Ishikawa (cell line): ENCODE measurements around the gene ZSWIM5.

Experiments used
- CEBPB ChIP-seq: IDR thresholded peaks from 2 replicates; pipeline ENCODE4 v1.6.1; 2012
- CREB1 ChIP-seq: IDR thresholded peaks from 2 replicates; pipeline ENCODE4 v1.6.1; 2012; ENCODE audit warnings: low read depth
- EGR1 ChIP-seq: IDR thresholded peaks from 2 replicates; pipeline ENCODE4 v1.6.1; 2012
- EP300 ChIP-seq: IDR thresholded peaks from 2 replicates; pipeline ENCODE4 v1.6.1; 2012; ENCODE audit warnings: borderline replicate concordance
- FOXM1 ChIP-seq: IDR thresholded peaks from 2 replicates; pipeline ENCODE4 v1.6.1; 2012; ENCODE audit warnings: low read depth, borderline replicate concordance
- NFIC ChIP-seq: IDR thresholded peaks from 2 replicates; pipeline ENCODE4 v1.6.1; 2012
- RAD21 ChIP-seq: IDR thresholded peaks from 2 replicates; pipeline ENCODE4 v1.6.1; 2012; ENCODE audit warnings: low read depth
- TAF1 ChIP-seq: IDR thresholded peaks from 2 replicates; pipeline ENCODE4 v1.6.1; 2012; ENCODE audit warnings: low read depth, mild to moderate bottlenecking
- TCF12 ChIP-seq: IDR thresholded peaks from 2 replicates; pipeline ENCODE4 v1.6.1; 2012; ENCODE audit warnings: low read depth
- TEAD4 ChIP-seq: IDR thresholded peaks from 2 replicates; pipeline ENCODE4 v1.6.1; 2012
- YY1 ChIP-seq: IDR thresholded peaks from 2 replicates; pipeline ENCODE4 v1.6.1; 2012; ENCODE audit warnings: low read depth
- ZBTB7A ChIP-seq: IDR thresholded peaks from 2 replicates; pipeline ENCODE4 v1.6.1; 2012; ENCODE audit warnings: low read depth
- TF ChIP-seq, protein P1 (sequence below): IDR thresholded peaks from 2 replicates; pipeline ENCODE4 v1.6.1; 2012; ENCODE audit warnings: low read depth, mild to moderate bottlenecking
- TF ChIP-seq, protein P2 (sequence below): IDR thresholded peaks from 2 replicates; pipeline ENCODE4 v1.6.1; 2012
- TF ChIP-seq, protein P3 (sequence below): IDR thresholded peaks from 2 replicates; pipeline ENCODE4 v1.6.1; 2012

Gene ZSWIM5

DNA sequence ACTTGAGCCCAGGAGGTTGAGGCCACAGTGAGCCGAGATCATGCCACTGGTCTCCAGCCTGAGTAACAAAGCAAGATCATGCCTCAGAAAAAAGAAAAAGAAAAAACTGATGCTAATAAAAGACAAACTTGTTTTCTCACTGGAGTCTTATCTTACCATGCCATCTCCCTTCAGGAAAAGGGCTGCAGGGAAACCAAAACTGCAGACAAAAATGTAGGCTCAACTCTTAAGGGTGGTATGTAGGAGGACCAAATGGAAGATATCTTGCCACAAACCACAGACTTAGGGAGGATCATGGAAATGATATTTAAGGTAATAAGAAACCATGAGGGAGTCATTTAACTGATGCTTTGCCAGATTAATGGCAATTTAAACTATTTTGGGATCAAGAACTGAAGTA lies 161.5 kb downstream of the ZSWIM5 start:
- TF ChIP-seq RAD21 (no peak), TCF12 (no peak), EP300 (no peak), NFIC (no peak), ZBTB7A (no peak), TAF1 (no peak), FOXM1 (no peak), YY1 (no peak), EGR1 (no peak)
- TF ChIP-seq, protein P1, sequence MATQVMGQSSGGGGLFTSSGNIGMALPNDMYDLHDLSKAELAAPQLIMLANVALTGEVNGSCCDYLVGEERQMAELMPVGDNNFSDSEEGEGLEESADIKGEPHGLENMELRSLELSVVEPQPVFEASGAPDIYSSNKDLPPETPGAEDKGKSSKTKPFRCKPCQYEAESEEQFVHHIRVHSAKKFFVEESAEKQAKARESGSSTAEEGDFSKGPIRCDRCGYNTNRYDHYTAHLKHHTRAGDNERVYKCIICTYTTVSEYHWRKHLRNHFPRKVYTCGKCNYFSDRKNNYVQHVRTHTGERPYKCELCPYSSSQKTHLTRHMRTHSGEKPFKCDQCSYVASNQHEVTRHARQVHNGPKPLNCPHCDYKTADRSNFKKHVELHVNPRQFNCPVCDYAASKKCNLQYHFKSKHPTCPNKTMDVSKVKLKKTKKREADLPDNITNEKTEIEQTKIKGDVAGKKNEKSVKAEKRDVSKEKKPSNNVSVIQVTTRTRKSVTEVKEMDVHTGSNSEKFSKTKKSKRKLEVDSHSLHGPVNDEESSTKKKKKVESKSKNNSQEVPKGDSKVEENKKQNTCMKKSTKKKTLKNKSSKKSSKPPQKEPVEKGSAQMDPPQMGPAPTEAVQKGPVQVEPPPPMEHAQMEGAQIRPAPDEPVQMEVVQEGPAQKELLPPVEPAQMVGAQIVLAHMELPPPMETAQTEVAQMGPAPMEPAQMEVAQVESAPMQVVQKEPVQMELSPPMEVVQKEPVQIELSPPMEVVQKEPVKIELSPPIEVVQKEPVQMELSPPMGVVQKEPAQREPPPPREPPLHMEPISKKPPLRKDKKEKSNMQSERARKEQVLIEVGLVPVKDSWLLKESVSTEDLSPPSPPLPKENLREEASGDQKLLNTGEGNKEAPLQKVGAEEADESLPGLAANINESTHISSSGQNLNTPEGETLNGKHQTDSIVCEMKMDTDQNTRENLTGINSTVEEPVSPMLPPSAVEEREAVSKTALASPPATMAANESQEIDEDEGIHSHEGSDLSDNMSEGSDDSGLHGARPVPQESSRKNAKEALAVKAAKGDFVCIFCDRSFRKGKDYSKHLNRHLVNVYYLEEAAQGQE: no peak
- TF ChIP-seq, protein P2, sequence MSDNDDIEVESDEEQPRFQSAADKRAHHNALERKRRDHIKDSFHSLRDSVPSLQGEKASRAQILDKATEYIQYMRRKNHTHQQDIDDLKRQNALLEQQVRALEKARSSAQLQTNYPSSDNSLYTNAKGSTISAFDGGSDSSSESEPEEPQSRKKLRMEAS: no peak

DNA sequence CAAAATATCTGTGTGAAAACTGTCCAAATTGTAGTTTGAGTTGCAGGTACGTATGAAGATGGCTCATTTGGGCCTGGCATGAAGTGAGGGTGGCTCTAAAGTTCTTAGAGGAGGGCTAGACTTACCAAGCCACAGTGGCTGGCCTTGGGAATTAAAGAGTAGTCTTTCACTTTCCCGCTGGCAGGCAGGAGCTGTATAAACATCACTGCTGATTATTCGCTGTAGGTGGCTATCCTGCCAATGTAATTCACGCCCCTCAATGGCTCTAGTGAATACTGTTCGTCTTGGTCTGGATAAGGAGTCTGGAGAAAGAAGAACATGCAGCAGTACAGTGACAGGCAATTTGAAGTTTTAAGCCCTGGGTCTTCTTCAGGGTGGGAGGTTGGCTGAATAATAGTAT lies 163.3 kb downstream of the ZSWIM5 start:
- TF ChIP-seq EGR1 (no peak), ZBTB7A (no peak), EP300 (no peak), YY1 (no peak), NFIC (no peak), TAF1 (no peak)
- TF ChIP-seq, protein P2: no peak
- TF ChIP-seq, protein P1: no peak

DNA sequence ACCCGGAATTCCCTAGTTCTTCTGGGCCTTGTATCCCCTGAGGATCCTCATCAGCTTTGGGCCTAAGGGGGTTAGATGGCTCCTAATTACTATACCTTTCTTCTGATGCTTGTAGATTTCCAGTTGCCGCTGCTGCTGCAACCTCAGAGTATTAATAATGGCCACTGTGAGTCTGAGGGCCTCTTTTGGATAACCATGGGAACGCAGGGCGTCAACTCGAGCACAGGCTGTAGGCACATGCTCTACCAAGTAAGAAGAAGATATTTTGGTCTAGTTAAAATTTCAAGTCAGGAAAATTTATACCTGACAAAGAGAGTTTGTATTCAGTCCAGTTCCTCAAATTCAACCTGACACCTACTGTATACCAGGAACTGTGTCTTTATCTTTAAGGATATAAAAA lies 166.1 kb downstream of the ZSWIM5 start:
- TF ChIP-seq CREB1: no peak
- no peak for TF ChIP-seq RAD21
- no peak for TF ChIP-seq CEBPB
- TF ChIP-seq NFIC: no peak
- TF ChIP-seq, protein P2: no peak
- TF ChIP-seq TAF1: no peak
- no peak for TF ChIP-seq YY1
- no peak for TF ChIP-seq EP300
- TF ChIP-seq, protein P3, sequence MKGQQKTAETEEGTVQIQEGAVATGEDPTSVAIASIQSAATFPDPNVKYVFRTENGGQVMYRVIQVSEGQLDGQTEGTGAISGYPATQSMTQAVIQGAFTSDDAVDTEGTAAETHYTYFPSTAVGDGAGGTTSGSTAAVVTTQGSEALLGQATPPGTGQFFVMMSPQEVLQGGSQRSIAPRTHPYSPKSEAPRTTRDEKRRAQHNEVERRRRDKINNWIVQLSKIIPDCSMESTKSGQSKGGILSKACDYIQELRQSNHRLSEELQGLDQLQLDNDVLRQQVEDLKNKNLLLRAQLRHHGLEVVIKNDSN: no peak
- TF ChIP-seq TCF12: no peak
- no peak for TF ChIP-seq EGR1
- no peak for TF ChIP-seq FOXM1
- TF ChIP-seq, protein P1: no peak
- no peak for TF ChIP-seq TEAD4
- TF ChIP-seq ZBTB7A: no peak

DNA sequence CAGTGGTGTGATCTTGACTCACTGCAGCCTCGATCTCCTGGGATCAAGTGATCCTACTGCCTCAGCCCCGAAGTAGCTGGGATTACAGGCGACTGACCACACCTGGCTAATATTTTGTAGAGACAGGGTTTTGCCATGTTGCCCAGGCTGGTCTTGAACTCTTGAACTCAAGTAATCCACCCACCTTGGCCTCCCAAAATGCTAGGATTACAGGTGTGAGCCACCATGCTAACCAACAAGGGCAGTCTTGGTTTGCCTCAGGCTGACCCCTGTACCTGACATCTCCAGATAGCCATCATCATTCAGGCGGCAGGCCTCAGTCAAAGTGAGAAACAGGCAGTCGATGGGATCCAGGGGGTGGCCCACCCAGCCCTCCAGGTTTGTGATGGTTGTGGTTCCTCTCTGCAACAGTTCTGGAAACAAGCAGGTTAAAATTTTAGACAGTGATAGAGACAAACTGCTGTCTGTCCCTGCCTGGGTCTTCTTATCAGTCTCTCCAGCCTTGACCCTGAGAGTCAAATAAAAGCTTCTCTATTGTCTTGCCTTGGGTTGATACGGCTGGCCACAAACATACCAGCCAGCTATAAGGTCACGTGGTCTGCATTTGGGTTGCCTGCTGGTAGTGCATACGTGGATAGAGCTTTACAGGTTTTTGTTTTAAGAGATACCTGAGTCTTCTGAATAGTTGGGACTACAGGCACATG lies 167.6 kb downstream of the ZSWIM5 start:
- TF ChIP-seq ZBTB7A (no peak), RAD21 (no peak), EGR1 (no peak), TEAD4 (no peak), EP300 (no peak), CREB1 (no peak), NFIC (no peak), CEBPB (no peak)
- TF ChIP-seq, protein P2: no peak
